ENCODE results near the gene CENPA.

CENPA gene

DNA sequence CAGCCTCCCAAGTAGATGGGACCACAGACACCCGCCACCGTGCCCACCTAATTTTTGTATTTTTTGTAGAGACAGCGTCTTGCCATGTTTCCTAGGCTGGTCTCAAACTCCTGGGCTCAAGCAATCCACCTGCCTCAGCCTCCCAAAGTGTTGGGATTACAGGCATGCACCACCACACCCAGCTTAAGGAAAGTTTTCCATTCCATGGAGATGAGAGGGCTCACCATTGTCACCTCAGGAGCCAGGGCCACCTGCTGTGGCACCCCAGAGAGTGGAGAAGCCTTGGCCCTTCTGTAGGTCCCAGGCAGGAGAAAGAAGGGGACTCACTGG lies 17.1 kb upstream of the CENPA start:
- no peak overlapping the region for H3K4me3 ChIP-seq
- no peak for TF ChIP-seq CTCF (IDR thresholded peaks at IDR 0.05)
- no peak for DNase-seq (ENCODE audit: low spot score)
- peak overlapping the region; percentile 79 to 91 for H3K27ac ChIP-seq

DNA sequence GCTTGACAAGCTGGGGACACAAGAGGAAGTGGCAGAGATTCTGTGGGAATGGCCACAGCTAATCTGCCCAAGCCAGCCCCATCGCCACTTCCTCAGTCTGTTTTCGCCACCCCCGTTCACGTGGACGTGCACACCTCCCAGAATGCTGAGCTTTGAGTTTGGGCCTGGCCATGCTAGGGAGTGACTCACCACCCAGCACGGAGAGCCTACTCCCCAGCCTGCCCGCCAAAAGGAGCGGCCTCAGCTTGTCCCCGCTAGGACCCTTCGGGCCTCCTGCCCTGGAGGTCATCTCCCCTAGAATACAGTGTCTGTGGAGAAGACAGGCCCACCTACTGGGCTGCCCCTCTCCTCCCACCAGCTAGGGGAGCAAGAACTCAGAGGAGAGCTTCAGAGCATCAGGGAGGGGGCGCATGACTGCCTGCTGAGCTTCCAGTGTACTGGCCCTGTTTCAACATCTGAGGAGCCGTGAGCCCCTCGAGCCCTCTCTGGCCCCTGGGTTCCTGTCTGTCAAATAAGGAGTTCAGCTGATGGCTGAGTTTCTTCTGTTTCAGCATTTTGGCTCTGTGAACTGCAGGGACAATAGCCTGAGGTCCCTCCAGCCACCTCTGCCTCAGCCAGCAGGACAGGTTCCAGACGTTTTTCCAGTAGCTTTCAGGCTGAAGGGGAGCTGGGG lies 16.6 kb upstream of the CENPA start:
- TF ChIP-seq CTCF (IDR thresholded peaks at IDR 0.05), result no peak
- DNase-seq (ENCODE audit: low spot score), result peak; percentile 89
- peak overlapping the region; percentile 79 to 91 for H3K27ac ChIP-seq
- H3K4me3 ChIP-seq, result peak overlapping the region; percentile 48

- no peak for DNase-seq (ENCODE audit: low spot score)
- TF ChIP-seq CTCF (IDR thresholded peaks at IDR 0.05), result no peak
- H3K27ac ChIP-seq, result peak overlapping the region; percentile 79 to 91
- H3K4me3 ChIP-seq, result no peak overlapping the region
Observed at GRCh38 chr2:26770986-26771586, 14.8 kb upstream of the CENPA start.

DNA sequence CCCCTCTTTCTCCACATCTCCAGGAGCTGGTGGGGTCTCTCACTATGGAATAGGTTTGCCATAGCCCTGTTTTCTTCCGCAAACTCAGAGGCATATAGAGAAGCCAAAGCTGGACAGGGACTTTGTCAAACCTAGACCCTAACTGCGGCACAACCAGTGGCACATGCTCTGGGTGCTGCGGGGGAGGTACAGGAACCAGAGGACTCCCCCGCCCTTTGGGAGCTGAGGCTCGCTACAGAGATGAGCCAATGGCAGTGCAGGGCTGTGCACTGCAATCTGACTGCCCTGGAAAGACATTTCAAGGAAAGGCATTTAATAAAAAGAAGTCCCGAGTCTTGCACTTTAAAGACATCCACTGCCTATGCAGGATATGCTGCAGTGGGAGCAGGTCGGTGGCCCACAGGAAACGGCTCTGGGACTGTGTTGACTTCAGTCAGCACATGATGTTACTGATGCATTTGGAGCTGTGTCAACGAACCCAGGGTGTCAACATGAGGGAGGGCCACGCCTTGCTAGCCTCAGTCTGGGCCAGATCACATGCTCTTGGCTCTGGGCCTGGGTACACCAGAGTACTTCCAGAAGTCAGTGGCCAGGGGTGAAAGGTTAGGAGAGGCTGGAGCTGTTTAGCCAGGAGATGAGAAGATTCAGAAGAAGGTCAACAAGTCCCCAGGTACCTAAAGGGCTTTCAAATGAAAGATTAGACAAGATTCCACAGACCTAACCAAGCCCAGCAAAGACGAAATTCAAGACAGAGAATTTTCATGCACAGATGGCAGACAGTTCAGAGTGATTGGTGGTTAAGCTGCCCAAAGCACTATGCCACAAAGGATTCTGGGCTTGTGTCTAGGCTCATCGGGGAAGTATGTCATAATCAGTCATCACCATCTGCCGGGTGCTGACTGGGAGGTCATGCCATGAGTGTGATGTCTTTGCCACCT lies 13.5 kb upstream of the CENPA start:
- Histone ChIP-seq H3K4me3 (no peak overlapping the region), H3K27ac (peak overlapping the region; percentile 79 to 91)
- peak; percentile 92 for DNase-seq (ENCODE audit: low spot score)
- no peak for TF ChIP-seq CTCF (IDR thresholded peaks at IDR 0.05)

- TF ChIP-seq CTCF (IDR thresholded peaks at IDR 0.05), result no peak
- no peak for DNase-seq (ENCODE audit: low spot score)
- Histone ChIP-seq H3K27ac (no peak overlapping the region), H3K4me3 (no peak overlapping the region)
Observed at GRCh38 chr2:26776195-26776800, 9.6 kb upstream of the CENPA start.

- no peak for DNase-seq (ENCODE audit: low spot score)
- H3K4me3 ChIP-seq, result no peak overlapping the region
- no peak for TF ChIP-seq CTCF (IDR thresholded peaks at IDR 0.05)
- no peak overlapping the region for H3K27ac ChIP-seq
Observed at GRCh38 chr2:26778098-26778497, 7.8 kb upstream of the CENPA start.
